Stimulated activated naive CD8-positive, alpha-beta T cell treated with anti-CD3 and anti-CD28 coated beads, Interleukin-15, Interleukin-2, amounts not matched to agents 100 ng/mL and 50 ng/mL, for 24 hours (primary cell): ENCODE measurements around the gene UNC119B.
"Not testable (repeated sequence)": the region's sequence is repeated elsewhere in the genome, so short reads cannot be mapped to it uniquely, and the experiment has no call there.

ENCODE experiments used
- H3K27ac Mint-ChIP-seq: one replicate; pipeline ENCODE4 v1.8.0; 2021; ENCODE audit warnings: mild to moderate bottlenecking, mixed read lengths
- H3K27me3 Mint-ChIP-seq: one replicate; pipeline ENCODE4 v1.8.0; 2021; ENCODE audit warnings: mixed read lengths
- H3K36me3 Mint-ChIP-seq: one replicate; pipeline ENCODE4 v1.8.0; 2021; ENCODE audit warnings: low read depth, mixed read lengths
- H3K4me1 Mint-ChIP-seq: one replicate; pipeline ENCODE4 v1.8.0; 2021; ENCODE audit warnings: low read depth, mixed read lengths
- H3K4me3 Mint-ChIP-seq: one replicate; pipeline ENCODE4 v1.8.0; 2021; ENCODE audit warnings: mild to moderate bottlenecking, mixed read lengths
- H3K9me3 Mint-ChIP-seq: one replicate; pipeline ENCODE4 v1.8.0; 2021; ENCODE audit warnings: mixed read lengths

The UNC119B gene

GRCh38 chr12:120710031-120710804 lies at the start of gene UNC119B:
Gene UNC119B, plus strand, starts transcription at chr12:120710458. Its CDS starts 17 bp downstream, at chr12:120710475.
- Mint-ChIP-seq H3K4me3 (peak within 1 kb of the TSS; percentile 91), H3K36me3 (peaks cover 19% of the 10 kb centered on the region), H3K9me3 (no peaks in the 10 kb centered on the region), H3K27me3 (no peaks in the 10 kb centered on the region), H3K4me1 (peaks cover 31% of the 10 kb centered on the region), H3K27ac (peak within 1 kb of the TSS; percentile 82)

- no peak overlapping the region for H3K27ac Mint-ChIP-seq
- no peaks in the 10 kb centered on the region for H3K9me3 Mint-ChIP-seq
- H3K27me3 Mint-ChIP-seq = no peaks in the 10 kb centered on the region
- H3K4me3 Mint-ChIP-seq = no peak overlapping the region
- H3K36me3 Mint-ChIP-seq = no peaks in the 10 kb centered on the region
- H3K4me1 Mint-ChIP-seq = no peaks in the 10 kb centered on the region
Measured at GRCh38 chr12:120661432-120661831, 48.8 kb upstream of the UNC119B start.

- H3K27ac Mint-ChIP-seq = no peak overlapping the region
- H3K36me3 Mint-ChIP-seq = no peaks in the 10 kb centered on the region
- no peaks in the 10 kb centered on the region for H3K27me3 Mint-ChIP-seq
Measured at GRCh38 chr12:120662879-120663278, 47.4 kb upstream of the UNC119B start.

GRCh38 chr12:120663741-120664140 lies 46.5 kb upstream of the UNC119B start:
- Mint-ChIP-seq H3K9me3 (no peaks in the 10 kb centered on the region), H3K27ac (no peak overlapping the region), H3K36me3 (no peaks in the 10 kb centered on the region), H3K4me3 (no peak overlapping the region), H3K27me3 (no peaks in the 10 kb centered on the region), H3K4me1 (no peaks in the 10 kb centered on the region)

More at GRCh38 chr12:120662879-120663278, 47.4 kb upstream of the UNC119B start:
- Mint-ChIP-seq H3K4me3 (no peak overlapping the region), H3K9me3 (no peaks in the 10 kb centered on the region), H3K4me1 (no peaks in the 10 kb centered on the region)

GRCh38 chr12:120666571-120667390 lies 43.5 kb upstream of the UNC119B start:
- no peak overlapping the region for H3K4me3 Mint-ChIP-seq
- H3K36me3 Mint-ChIP-seq = no peaks in the 10 kb centered on the region
- H3K27me3 Mint-ChIP-seq = no peaks in the 10 kb centered on the region
- H3K27ac Mint-ChIP-seq = no peak overlapping the region
- H3K4me1 Mint-ChIP-seq = no peaks in the 10 kb centered on the region
- no peaks in the 10 kb centered on the region for H3K9me3 Mint-ChIP-seq

DNA sequence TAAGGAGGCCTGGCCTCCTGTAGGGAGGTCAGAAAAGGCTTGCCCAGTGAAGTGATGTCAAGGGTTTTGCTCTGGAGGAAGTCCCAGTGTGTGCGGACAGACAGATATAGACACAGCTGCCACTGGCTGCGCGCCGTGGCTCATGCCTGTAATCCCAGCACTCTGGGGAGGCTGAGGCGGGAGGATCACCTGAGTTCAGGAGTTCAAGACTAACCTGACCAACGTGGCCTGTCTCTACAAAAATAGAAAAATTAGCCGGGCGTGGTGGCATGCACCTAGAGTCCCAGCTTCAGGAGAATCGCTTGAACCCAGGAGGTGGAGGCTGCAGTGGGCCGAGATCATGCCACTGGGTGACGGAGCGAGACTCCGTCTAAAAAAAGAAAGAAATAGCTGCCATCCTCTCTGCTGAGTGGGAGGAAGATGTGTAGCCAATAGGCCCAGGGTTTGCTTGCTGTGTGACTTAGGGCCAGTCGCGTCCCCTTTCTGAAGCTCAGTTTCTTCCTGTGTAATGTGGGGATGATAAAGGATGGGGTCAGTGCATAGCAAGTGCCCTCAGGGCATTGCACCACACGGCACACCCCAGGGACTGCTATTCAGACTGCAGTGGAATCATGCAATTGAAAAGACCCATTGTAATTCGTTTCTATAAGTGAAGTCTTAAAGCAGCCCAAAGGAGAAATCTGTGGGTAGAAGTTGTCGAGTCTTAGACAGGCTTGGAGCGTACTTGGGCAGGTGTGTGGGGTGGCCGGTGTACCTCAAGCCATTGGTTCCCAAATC lies 42.0 kb upstream of the UNC119B start:
- H3K27ac Mint-ChIP-seq = peak overlapping the region; percentile 23
- no peaks in the 10 kb centered on the region for H3K27me3 Mint-ChIP-seq
- H3K4me3 Mint-ChIP-seq = no peak overlapping the region
- no peaks in the 10 kb centered on the region for H3K9me3 Mint-ChIP-seq
- no peaks in the 10 kb centered on the region for H3K4me1 Mint-ChIP-seq
- no peaks in the 10 kb centered on the region for H3K36me3 Mint-ChIP-seq

DNA sequence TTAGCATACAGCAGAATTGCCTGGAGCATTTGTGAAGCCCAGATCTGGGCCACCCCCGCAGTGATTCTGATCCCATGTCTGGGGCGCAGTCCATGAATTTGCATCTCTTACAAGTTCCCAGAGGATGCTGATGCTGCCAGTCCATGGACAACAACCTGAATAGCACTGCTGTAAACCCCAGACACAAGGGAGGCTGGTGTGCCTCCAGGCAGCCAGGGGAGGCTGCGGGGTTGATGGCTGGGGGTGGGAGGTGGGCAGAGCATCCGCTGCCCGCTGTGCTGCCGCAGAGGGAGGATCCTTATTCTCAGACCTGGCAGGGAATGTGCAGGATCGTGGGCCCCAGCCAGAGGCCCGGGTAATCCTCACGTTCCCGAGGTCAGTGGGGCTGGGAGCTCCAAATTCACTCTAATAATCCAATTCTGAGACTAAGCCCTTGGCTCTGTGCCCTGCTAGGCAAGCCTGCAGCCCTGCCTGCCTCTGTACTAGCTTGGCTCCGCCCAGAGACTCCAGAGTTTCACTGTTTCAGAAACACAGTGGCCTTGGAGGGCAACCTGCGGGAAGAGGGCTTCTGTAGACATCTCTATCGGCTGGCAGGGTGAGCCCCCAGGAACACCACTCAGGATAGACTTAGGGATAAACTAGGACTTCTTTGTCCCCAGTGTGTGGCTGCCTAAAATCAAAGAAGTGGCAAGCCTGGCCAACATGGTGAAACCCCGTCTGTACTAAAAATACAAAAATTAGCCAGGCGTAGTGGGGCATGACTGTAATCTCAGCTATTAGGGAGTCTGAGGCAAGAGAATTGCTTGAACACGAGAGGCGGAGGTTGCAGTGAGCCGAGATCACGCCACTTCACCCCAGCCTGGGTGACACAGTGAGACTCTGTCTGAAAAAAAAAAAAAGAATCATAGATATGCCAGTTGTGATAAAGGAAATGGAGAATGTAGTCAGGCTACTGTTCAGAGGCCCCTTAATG lies 41.1 kb upstream of the UNC119B start:
- Mint-ChIP-seq H3K36me3 (no peaks in the 10 kb centered on the region), H3K9me3 (no peaks in the 10 kb centered on the region), H3K4me1 (no peaks in the 10 kb centered on the region), H3K4me3 (no peak overlapping the region), H3K27me3 (no peaks in the 10 kb centered on the region), H3K27ac (no peak overlapping the region)

DNA sequence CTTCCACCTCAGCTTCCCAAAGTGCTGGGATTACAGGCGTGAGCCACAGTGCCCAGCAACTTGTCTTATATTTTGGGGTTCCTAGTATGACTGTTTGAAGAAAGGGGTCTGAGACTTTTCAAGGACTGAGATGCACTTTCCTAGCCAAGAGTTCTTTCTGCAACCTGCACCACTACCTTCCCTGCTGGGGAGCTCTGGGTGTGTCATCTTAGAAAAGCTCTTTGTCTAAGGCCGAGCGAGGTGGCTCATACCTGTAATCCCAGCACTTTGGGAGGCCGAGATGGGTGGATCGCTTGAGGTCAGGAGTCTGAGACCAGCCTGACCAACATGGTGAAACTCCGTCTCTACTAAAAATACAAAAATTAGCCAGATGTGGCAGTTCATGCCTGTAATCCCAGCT lies 40.0 kb upstream of the UNC119B start:
- not testable (repeated sequence) for H3K9me3 Mint-ChIP-seq, H3K4me3 Mint-ChIP-seq, H3K27ac Mint-ChIP-seq, H3K36me3 Mint-ChIP-seq, H3K4me1 Mint-ChIP-seq, H3K27me3 Mint-ChIP-seq

- H3K36me3 Mint-ChIP-seq = no peaks in the 10 kb centered on the region
- H3K27me3 Mint-ChIP-seq = no peaks in the 10 kb centered on the region
- no peaks in the 10 kb centered on the region for H3K9me3 Mint-ChIP-seq
- no peak overlapping the region for H3K27ac Mint-ChIP-seq
- no peak overlapping the region for H3K4me3 Mint-ChIP-seq
- no peaks in the 10 kb centered on the region for H3K4me1 Mint-ChIP-seq
Measured at GRCh38 chr12:120670667-120671066, 39.6 kb upstream of the UNC119B start.

DNA sequence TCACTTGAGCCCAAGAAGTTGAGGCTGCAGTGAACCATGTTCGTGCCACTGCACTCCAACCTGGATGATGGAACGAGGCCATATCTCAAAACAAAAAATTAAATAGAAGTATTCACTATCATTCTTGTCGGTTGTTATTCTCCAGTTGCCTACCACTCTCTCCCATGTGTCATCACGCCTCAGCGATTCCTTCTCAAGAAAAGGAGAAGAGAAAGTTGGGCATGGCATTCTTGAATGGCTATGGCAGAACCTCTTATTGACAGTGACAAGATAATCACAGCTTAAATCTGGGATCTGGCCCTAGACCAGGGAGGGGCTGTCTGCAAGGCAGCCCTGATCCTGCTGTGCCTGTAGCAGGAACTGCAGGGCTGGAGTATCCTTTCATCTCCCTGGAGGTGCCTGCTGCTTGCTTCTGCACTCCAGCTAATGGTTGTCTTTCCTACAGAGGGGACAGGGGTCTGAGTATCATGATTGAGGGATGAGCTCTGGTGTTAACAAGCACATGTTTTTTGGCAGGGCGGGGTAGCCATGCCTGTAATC lies 36.1 kb upstream of the UNC119B start:
- Mint-ChIP-seq H3K9me3 (no peaks in the 10 kb centered on the region), H3K27ac (no peak overlapping the region), H3K27me3 (no peaks in the 10 kb centered on the region), H3K4me3 (no peak overlapping the region), H3K4me1 (peaks cover 14% of the 10 kb centered on the region), H3K36me3 (no peaks in the 10 kb centered on the region)

DNA sequence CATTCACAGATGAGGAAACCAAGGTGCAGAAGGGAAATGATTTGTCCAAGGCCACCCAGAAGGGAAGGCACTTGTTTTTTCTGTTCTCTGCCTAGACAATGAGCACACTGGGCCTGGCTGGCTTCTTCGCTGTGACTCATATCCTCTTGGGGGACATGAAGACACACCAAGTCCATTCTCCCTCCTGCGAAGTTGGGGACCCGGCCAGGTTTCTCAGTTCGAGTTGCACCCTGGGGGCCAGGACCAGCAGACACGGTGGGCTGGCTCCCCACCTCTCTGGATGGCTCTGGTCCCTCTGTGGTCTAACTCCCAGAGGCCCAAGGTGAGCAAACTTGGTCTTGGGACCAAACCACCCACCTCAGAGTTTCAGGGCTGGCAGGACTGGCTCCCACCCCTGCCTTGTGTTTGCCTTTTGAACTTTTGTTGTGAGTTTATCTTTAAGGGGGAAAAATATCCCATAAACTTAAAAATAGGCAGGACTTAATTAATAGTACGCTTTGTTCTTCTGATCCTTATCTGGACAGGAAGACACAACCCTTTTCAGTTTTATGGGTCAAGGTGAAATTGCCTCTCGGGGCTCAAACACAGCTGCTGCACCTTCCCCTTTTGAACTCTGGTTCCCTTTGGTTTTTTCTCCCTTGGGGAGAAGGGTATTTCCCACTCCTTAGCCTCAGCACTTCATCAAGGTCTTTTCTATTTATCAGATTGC lies 32.3 kb upstream of the UNC119B start:
- Mint-ChIP-seq H3K36me3 (no peaks in the 10 kb centered on the region), H3K27me3 (no peaks in the 10 kb centered on the region), H3K4me3 (no peak overlapping the region), H3K9me3 (no peaks in the 10 kb centered on the region), H3K27ac (peak overlapping the region; percentile 65), H3K4me1 (peaks cover 14% of the 10 kb centered on the region)

DNA sequence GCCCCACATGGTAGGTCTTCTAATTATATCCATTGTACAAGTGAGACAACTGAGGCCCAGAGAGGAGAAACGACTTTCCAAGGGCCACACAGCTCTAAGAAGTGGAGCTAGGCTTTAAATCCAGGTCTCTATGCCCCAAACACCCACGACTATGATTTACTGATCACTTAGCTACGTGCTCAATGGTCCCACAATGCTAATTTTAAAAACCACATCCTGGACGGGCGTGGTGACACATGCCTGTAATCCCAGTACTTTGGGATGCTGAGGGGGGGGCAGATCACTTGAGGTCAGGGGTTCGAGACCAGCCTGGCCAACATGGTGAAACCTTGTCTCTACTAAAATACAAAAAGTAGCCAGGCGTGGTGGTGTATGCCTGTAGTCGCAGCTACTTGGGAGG lies 31.7 kb upstream of the UNC119B start:
- Mint-ChIP-seq H3K36me3 (no peaks in the 10 kb centered on the region), H3K4me3 (no peak overlapping the region), H3K27ac (peak overlapping the region; percentile 65), H3K9me3 (no peaks in the 10 kb centered on the region), H3K27me3 (no peaks in the 10 kb centered on the region), H3K4me1 (peaks cover 14% of the 10 kb centered on the region)

- Mint-ChIP-seq H3K27ac (peak overlapping the region; percentile 18), H3K27me3 (no peaks in the 10 kb centered on the region), H3K36me3 (no peaks in the 10 kb centered on the region), H3K9me3 (no peaks in the 10 kb centered on the region), H3K4me1 (peaks cover 25% of the 10 kb centered on the region), H3K4me3 (no peak overlapping the region)
Measured at GRCh38 chr12:120680165-120680738, 30.0 kb upstream of the UNC119B start.
